ENCODE measurements around the gene HMGCR. TPM values are rescaled to one million over a fixed set of nuclear protein-coding genes. Genes with fewer than 3 reads are reported as not detected.

Gene HMGCR
- total RNA-seq, 4 donors from 2014 or later: 44.9 to 205 (median 99.5) TPM

DNA sequence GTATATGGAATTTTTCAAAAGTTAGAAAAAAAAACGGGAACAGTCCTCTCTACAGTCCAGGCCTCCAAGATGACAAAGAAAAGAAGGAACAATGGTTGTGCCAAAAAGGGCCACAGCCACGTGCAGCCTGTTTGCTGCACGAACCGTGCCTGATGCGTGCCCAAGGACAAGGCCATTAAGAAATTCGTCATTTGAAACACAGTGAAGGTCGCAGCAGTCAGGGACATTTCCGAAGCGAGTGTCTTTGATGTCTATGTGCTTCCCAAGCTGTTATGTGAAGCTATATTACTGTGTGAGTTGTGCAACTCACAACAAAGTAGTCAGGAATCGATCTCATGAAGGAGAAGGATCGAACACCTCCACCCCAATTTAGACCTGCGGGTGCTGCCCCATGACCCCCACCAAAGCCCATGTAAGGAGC lies 37.4 kb downstream of the HMGCR start:
- Histone ChIP-seq H3K27ac (no peak overlapping the region), H3K4me3 (no peak overlapping the region), H3K9me3 (no peaks in the 10 kb centered on the region), H3K27me3 (no peaks in the 10 kb centered on the region), H3K4me1 (no peaks in the 10 kb centered on the region), H3K36me3 (peaks cover 0 to 28% (median 8%) of the 10 kb centered on the region in 4 donors)
- in situ Hi-C loops (cut with MboI; ENCODE audit: low pct_ligation_motif_present in 1 of 4, low pct_unique_long_range_greater_than_20kb in 1 of 4, low sequenced_read_pairs in 3 of 4): no loop called here
- intact Hi-C loops (cut with DNase I; ENCODE audit: low total_unique reads): no loop called here
- no peak for DNase-seq
- TF ChIP-seq CTCF (IDR thresholded peaks at IDR 0.05) (no peak), POLR2AphosphoS5 (IDR thresholded peaks at IDR 0.05) (no peak), EP300 (IDR thresholded peaks at IDR 0.05; ENCODE audit: low read depth) (no peak), POLR2A (IDR thresholded peaks at IDR 0.05) (no peak)
- 89 to 93% methylated on average over 4 to 12 of the region's 12 CpGs for WGBS, 2 donors (ENCODE audit: low coverage in 1 of 2)

DNA sequence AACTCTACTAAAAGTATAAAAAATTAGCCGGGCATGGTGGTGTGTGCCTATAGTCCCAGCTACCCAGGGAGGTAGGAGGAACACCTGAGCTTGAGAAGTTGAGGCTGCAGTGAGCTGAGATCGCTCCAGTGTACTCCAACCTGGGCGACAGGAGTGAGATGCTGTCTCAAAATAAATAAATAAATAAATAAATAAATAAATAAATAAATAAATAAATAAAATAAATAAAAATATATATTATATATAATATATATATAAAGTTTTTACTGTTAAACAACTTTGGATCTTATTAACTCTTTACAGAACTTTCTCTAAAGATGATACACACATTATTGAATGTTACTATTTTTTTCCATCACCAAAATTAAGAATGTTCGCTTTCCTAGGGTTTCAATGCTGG lies 38.4 kb downstream of the HMGCR start:
- H3K27me3 ChIP-seq: no peaks in the 10 kb centered on the region
- intact Hi-C loops (cut with DNase I; ENCODE audit: low total_unique reads): no loop called here
- in situ Hi-C loops (cut with MboI; ENCODE audit: low pct_ligation_motif_present in 1 of 4, low pct_unique_long_range_greater_than_20kb in 1 of 4, low sequenced_read_pairs in 3 of 4): loop anchor here in 1 of 4 donors (25.0 kb wide), 1 partner anchor 312 kb away; no protein-coding TSS in a partner anchor
- no peaks in the 10 kb centered on the region for H3K9me3 ChIP-seq
- TF ChIP-seq POLR2AphosphoS5 (IDR thresholded peaks at IDR 0.05) (no peak), EP300 (IDR thresholded peaks at IDR 0.05; ENCODE audit: low read depth) (no peak), CTCF (IDR thresholded peaks at IDR 0.05) (no peak), POLR2A (IDR thresholded peaks at IDR 0.05) (no peak)
- H3K27ac ChIP-seq: no peak overlapping the region
- peaks cover 0 to 37% (median 13%) of the 10 kb centered on the region in 4 donors for H3K36me3 ChIP-seq
- no peak overlapping the region for H3K4me3 ChIP-seq
- no peaks in the 10 kb centered on the region for H3K4me1 ChIP-seq
- WGBS, 2 donors (ENCODE audit: low coverage in 1 of 2): 95 to 99% methylated on average over 3 to 4 of the region's 4 CpGs
- no peak for DNase-seq

DNA sequence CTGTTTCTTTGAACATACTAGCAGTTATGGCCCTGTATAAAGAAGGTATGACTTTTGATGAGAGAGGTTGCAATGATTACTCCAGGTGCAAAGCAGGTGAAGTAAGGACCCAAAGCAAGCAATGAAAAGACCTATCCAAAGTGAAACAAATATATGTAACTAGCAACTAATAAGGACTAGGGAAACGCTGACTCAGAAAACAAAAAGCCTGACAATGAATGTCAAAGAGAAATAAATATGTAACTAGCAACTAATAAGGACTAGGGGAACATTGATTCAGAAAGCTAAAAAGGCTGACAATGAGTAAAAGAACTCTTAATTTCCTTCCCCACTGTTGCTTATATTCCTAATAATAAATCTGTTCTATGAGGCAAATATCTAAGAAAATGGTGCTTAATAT lies 43.1 kb downstream of the HMGCR start:
- H3K27me3 ChIP-seq: no peaks in the 10 kb centered on the region
- WGBS, 2 donors (ENCODE audit: low coverage in 1 of 2): 100% methylated on average over 1 of the region's 1 CpG

GRCh38 chr5:75381456-75381855 lies 44.4 kb downstream of the HMGCR start:
- Histone ChIP-seq H3K4me1 (no peaks in the 10 kb centered on the region), H3K27ac (no peak overlapping the region), H3K27me3 (no peaks in the 10 kb centered on the region), H3K4me3 (no peak overlapping the region), H3K36me3 (peaks cover 0 to 57% (median 25%) of the 10 kb centered on the region in 4 donors), H3K9me3 (no peaks in the 10 kb centered on the region)
- WGBS, 2 donors (ENCODE audit: low coverage in 1 of 2): 82 to 85% methylated on average over 3 to 4 of the region's 4 CpGs
- TF ChIP-seq EP300 (IDR thresholded peaks at IDR 0.05; ENCODE audit: low read depth) (no peak), CTCF (IDR thresholded peaks at IDR 0.05) (no peak), POLR2A (IDR thresholded peaks at IDR 0.05) (no peak), POLR2AphosphoS5 (IDR thresholded peaks at IDR 0.05) (no peak)
- intact Hi-C loops (cut with DNase I; ENCODE audit: low total_unique reads): no loop called here
- in situ Hi-C loops (cut with MboI; ENCODE audit: low pct_ligation_motif_present in 1 of 4, low pct_unique_long_range_greater_than_20kb in 1 of 4, low sequenced_read_pairs in 3 of 4): loop anchor here in 1 of 4 donors (25.0 kb wide), 1 partner anchor 306 kb away; no protein-coding TSS in a partner anchor
- no peak for DNase-seq

More for the DNA sequence above, 43.1 kb downstream of the HMGCR start:
- Histone ChIP-seq H3K4me3 (no peak overlapping the region), H3K4me1 (no peaks in the 10 kb centered on the region), H3K9me3 (no peaks in the 10 kb centered on the region), H3K27ac (no peak overlapping the region), H3K36me3 (peaks cover 0 to 50% (median 21%) of the 10 kb centered on the region in 4 donors)
- TF ChIP-seq EP300 (IDR thresholded peaks at IDR 0.05; ENCODE audit: low read depth) (no peak), CTCF (IDR thresholded peaks at IDR 0.05) (no peak), POLR2A (IDR thresholded peaks at IDR 0.05) (no peak), POLR2AphosphoS5 (IDR thresholded peaks at IDR 0.05) (no peak)
- in situ Hi-C loops (cut with MboI; ENCODE audit: low pct_ligation_motif_present in 1 of 4, low pct_unique_long_range_greater_than_20kb in 1 of 4, low sequenced_read_pairs in 3 of 4): loop anchor here in 1 of 4 donors (25.0 kb wide), 1 partner anchor 307 kb away; no protein-coding TSS in a partner anchor
- no peak for DNase-seq
- intact Hi-C loops (cut with DNase I; ENCODE audit: low total_unique reads): no loop called here
